Panc1 (cell line): ENCODE measurements around the gene FAF2. TPM values are rescaled to one million over a fixed set of nuclear protein-coding genes. Genes with fewer than 3 reads are reported as not detected.

Source experiments
- ATAC-seq: fragments of 200-7000 bp; cut with Tn5 transposase; 2 replicates; pipeline ENCODE4 v1.9.1; 2020; ENCODE audit warnings: mild to moderate bottlenecking, moderate library complexity
- BruUV-seq: library from RNA; stranded (reverse); fragments of 400-500 nt; replicated peaks from 2 replicates; lab custom pipeline; 2021; lab: Mats Ljungman, UMichigan
- CTCF ChIA-PET: fragments of 300-600 bp; sonication (Branson Sonifier 250); formaldehyde crosslinking; loops from one replicate; lab custom pipeline; 2022; ENCODE audit warnings: antibody characterized with exemption; lab: Charles Lee
- POLR2A ChIA-PET: fragments of 300-600 bp; sonication (Branson Sonifier 250); formaldehyde crosslinking; loops from one replicate; lab custom pipeline; 2022; ENCODE audit warnings: antibody characterized with exemption; lab: Charles Lee
- DNase-seq: peaks from one replicate; pipeline ENCODE4 v3.0.0-alpha.2; 2010; ENCODE audit warnings: low read depth, low spot score
- H3K27ac ChIP-seq: 2 replicates; pipeline ENCODE4 v1.5.1; 2011; ENCODE audit warnings: mild to moderate bottlenecking, low read length, inconsistent platforms
- H3K27me3 ChIP-seq: fragments of 200-500 bp; sonication (Bioruptor generic); 2 replicates; pipeline ENCODE4 v1.6.0; 2014; ENCODE audit warnings: low read length, inconsistent platforms; ENCODE audit not compliant: control insufficient read depth, insufficient read depth
- H3K36me3 ChIP-seq: fragments of 200-500 bp; sonication (Bioruptor generic); 2 replicates; pipeline ENCODE4 v1.5.1; 2014; ENCODE audit warnings: inconsistent platforms, mild to moderate bottlenecking, low read length, moderate library complexity; ENCODE audit not compliant: control insufficient read depth, insufficient read depth
- H3K4me1 ChIP-seq: 2 replicates; pipeline ENCODE4 v1.5.1; 2011; ENCODE audit warnings: inconsistent platforms, mild to moderate bottlenecking, low read length, moderate library complexity; ENCODE audit not compliant: control insufficient read depth, insufficient read depth
- H3K4me3 ChIP-seq, 2 experiments: 2 replicates each; pipeline ENCODE4 v1.5.1; 2011 to 2012; ENCODE audit warnings: low read depth in 2 of 2, low read length in 2 of 2, mild to moderate bottlenecking in 2 of 2, inconsistent platforms in 1 of 2, moderate library complexity in 1 of 2
- H3K9me3 ChIP-seq: fragments of 200-500 bp; sonication (Bioruptor generic); 2 replicates; pipeline ENCODE4 v1.5.1; 2014; ENCODE audit warnings: low read depth, mild to moderate bottlenecking, inconsistent platforms, low read length, moderate library complexity; ENCODE audit not compliant: control insufficient read depth, insufficient read depth
- CTCF ChIP-seq: fragments of 450-650 bp; IDR thresholded peaks from 2 replicates; pipeline ENCODE4 v1.5.1; 2017; ENCODE audit warnings: mild to moderate bottlenecking
- POLR2AphosphoS5 ChIP-seq: IDR thresholded peaks from 2 replicates; pipeline ENCODE4 v1.6.1; 2012; ENCODE audit warnings: mild to moderate bottlenecking, low read depth, low read length, moderate library complexity
- REST ChIP-seq, 2 experiments: IDR thresholded peaks; 2 replicates each; pipeline ENCODE4 v1.6.1; 2011 to 2012; ENCODE audit warnings: low read depth in 2 of 2, control low read depth in 1 of 2, low read length in 1 of 2, mild to moderate bottlenecking in 1 of 2, moderate library complexity in 1 of 2; ENCODE audit not compliant: insufficient read depth in 1 of 2
- SIN3A ChIP-seq: IDR thresholded peaks from 2 replicates; pipeline ENCODE4 v1.6.1; 2012; ENCODE audit warnings: low read depth, mild to moderate bottlenecking, low read length, moderate library complexity, borderline replicate concordance; ENCODE audit not compliant: insufficient read depth
- TCF7L2 ChIP-seq: IDR thresholded peaks from 2 replicates; pipeline ENCODE4 v1.6.1; 2011; ENCODE audit warnings: mild to moderate bottlenecking, low read depth, low read length, inconsistent platforms
- in situ Hi-C: cut with HindIII; loops from 2 replicates; pipeline ENCODE4 v1.10.0; 2016; ENCODE audit warnings: low sequenced_read_pairs, low pct_unique_long_range_greater_than_20kb
- intact Hi-C: fragments of 100-400 bp; cut with micrococcal nuclease; formaldehyde crosslinking; loops from one replicate; pipeline ENCODE4 v1.10.0; 2022; ENCODE audit not compliant: unreplicated experiment
- total RNA-seq: library from RNA; stranded (reverse); gene quantifications from one replicate; pipeline ENCODE4 v1.2.1, GENCODE V29; 2021; ENCODE audit not compliant: unreplicated experiment

FAF2 gene
- total RNA-seq, 1 experiment from 2014 or later: 86.6 TPM

GRCh38 chr5:176454724-176455394, 6.7 kb downstream of the FAF2 start:
- in situ Hi-C loops (no loop called here), intact Hi-C loops (no loop called here)
- H3K4me1 ChIP-seq: peaks cover 8% of the 10 kb centered on the region
- TF ChIP-seq POLR2AphosphoS5 (no peak), CTCF (no peak), TCF7L2 (no peak), SIN3A (no peak), REST (IDR thresholded peaks at IDR 0.05; ENCODE audit: insufficient read depth in 1 of 2, low read depth in 2 of 2, low read length in 1 of 2) (no peak)
- DNase-seq (no peak), ATAC-seq (no peak)
- H3K9me3 ChIP-seq: no peaks in the 10 kb centered on the region
- CTCF ChIA-PET: no interaction called here
- no peak overlapping the region for H3K4me3 ChIP-seq
- H3K27ac ChIP-seq: no peak overlapping the region
- H3K27me3 ChIP-seq: no peaks in the 10 kb centered on the region
- H3K36me3 ChIP-seq: peaks cover 6% of the 10 kb centered on the region; the same call in 1 of the 2 replicates
- POLR2A ChIA-PET: interaction anchor here (0.6 to 0.7 kb wide), 2 partner anchors 88 to 270 kb away, joined by 3 to 19 read pairs; no protein-coding TSS in a partner anchor
- BruUV-seq: no TSS peak

- Histone ChIP-seq H3K27ac (no peak overlapping the region), H3K4me3 (no peak overlapping the region), H3K27me3 (no peaks in the 10 kb centered on the region), H3K4me1 (no peaks in the 10 kb centered on the region), H3K9me3 (no peaks in the 10 kb centered on the region), H3K36me3 (no peaks in the 10 kb centered on the region)
- in situ Hi-C loops: no loop called here
- ChIA-PET POLR2A (interaction anchor here (0.6 to 1.0 kb wide), 3 partner anchors 9 to 77 kb away, joined by 3 to 7 read pairs (median 3); no protein-coding TSS in a partner anchor), CTCF (no interaction called here)
- no peak for TF ChIP-seq POLR2AphosphoS5
- TF ChIP-seq REST (IDR thresholded peaks at IDR 0.05; ENCODE audit: insufficient read depth in 1 of 2, low read depth in 2 of 2, low read length in 1 of 2): no peak
- no peak for TF ChIP-seq SIN3A
- TF ChIP-seq TCF7L2: no peak
- no TSS peak for BruUV-seq
- no peak for ATAC-seq
- DNase-seq: no peak
- intact Hi-C loops: no loop called here
These were observed 10.8 kb downstream of the FAF2 start for GRCh38 chr5:176458904-176459561.
